HepG2 (cell line): ENCODE results near the gene SLC17A9. TPM values are rescaled to one million over a fixed set of nuclear protein-coding genes. Genes with fewer than 3 reads are reported as not detected.

Experiments
- ETS1 ChIP-seq: sonication (generic); formaldehyde crosslinking; IDR thresholded peaks from 2 replicates; pipeline ENCODE4 v1.4.0; 2020; ENCODE audit warnings: missing genetic modification reagents
- FOXO1 ChIP-seq: sonication (generic); formaldehyde crosslinking; IDR thresholded peaks from 2 replicates; pipeline ENCODE4 v1.4.0; 2020; ENCODE audit warnings: missing genetic modification reagents
- NBN ChIP-seq: fragments of 450-650 bp; conservative IDR thresholded peaks from 2 replicates; pipeline ENCODE4 v1.6.1; 2017
- NFKBIZ ChIP-seq: IDR thresholded peaks from 2 replicates; pipeline ENCODE4 v1.6.1; 2018; ENCODE audit warnings: missing genetic modification reagents, missing compliant biosample characterization
- NFRKB ChIP-seq: fragments of 450-650 bp; IDR thresholded peaks from 2 replicates; pipeline ENCODE4 v1.6.1; 2017
- POLR2AphosphoS2 ChIP-seq: IDR thresholded peaks from 2 replicates; pipeline ENCODE4 v1.6.1; 2011; ENCODE audit warnings: low read depth, low read length, improper control_type of control experiment
- REL ChIP-seq: sonication (generic); formaldehyde crosslinking; conservative IDR thresholded peaks from 2 replicates; pipeline ENCODE4 v1.8.0; 2022; ENCODE audit warnings: mild to moderate bottlenecking, missing genetic modification reagents, moderate library complexity
- REPIN1 ChIP-seq: sonication (generic); formaldehyde crosslinking; IDR thresholded peaks from 2 replicates; pipeline ENCODE4 v1.8.0; 2022; ENCODE audit warnings: missing genetic modification reagents, low read depth, mild to moderate bottlenecking, borderline replicate concordance
- SOX13 ChIP-seq, 3 experiments: fragments of 450-650 bp in 1 of 3; sonication (generic) in 1 of 3; formaldehyde crosslinking in 1 of 3; IDR thresholded peaks in 2 of 3; conservative IDR thresholded peaks in 1 of 3; 2 replicates each; pipeline versions ENCODE4 v1.5.0 to v1.6.1; 2016 to 2020; ENCODE audit warnings: antibody characterized with exemption in 1 of 3, mild to moderate bottlenecking in 1 of 3, missing compliant biosample characterization in 1 of 3, missing genetic modification reagents in 1 of 3, moderate library complexity in 1 of 3
- SRSF4 ChIP-seq: fragments of 200-400 bp; formaldehyde crosslinking; IDR thresholded peaks from one replicate; pipeline ENCODE4 v1.6.1; 2018; ENCODE audit warnings: mild to moderate bottlenecking, low read depth, low read length, moderate library complexity; ENCODE audit not compliant: poor library complexity, severe bottlenecking
- ZNF232 ChIP-seq: sonication (generic); formaldehyde crosslinking; IDR thresholded peaks from 2 replicates; pipeline ENCODE4 v1.4.0; 2020; ENCODE audit warnings: missing genetic modification reagents, borderline replicate concordance
- ZNF260 ChIP-seq: sonication (generic); formaldehyde crosslinking; IDR thresholded peaks from 2 replicates; pipeline ENCODE4 v1.4.0; 2020; ENCODE audit warnings: missing genetic modification reagents, low read depth, mild to moderate bottlenecking, borderline replicate concordance
- ZNF263 ChIP-seq: sonication (generic); formaldehyde crosslinking; IDR thresholded peaks from 2 replicates; pipeline ENCODE4 v1.4.0; 2020; ENCODE audit warnings: missing genetic modification reagents
- ZNF274 ChIP-seq: sonication (generic); formaldehyde crosslinking; IDR thresholded peaks from 2 replicates; pipeline ENCODE4 v1.5.1; 2020; ENCODE audit warnings: mild to moderate bottlenecking, missing genetic modification reagents
- ZNF337 ChIP-seq: sonication (generic); formaldehyde crosslinking; IDR thresholded peaks from 2 replicates; pipeline ENCODE4 v1.5.1; 2020; ENCODE audit warnings: missing genetic modification reagents, low read depth, mild to moderate bottlenecking, borderline replicate concordance
- ZNF557 ChIP-seq: sonication (generic); formaldehyde crosslinking; IDR thresholded peaks from 2 replicates; pipeline ENCODE4 v1.4.0; 2020; ENCODE audit warnings: missing genetic modification reagents
- ZNF670 ChIP-seq: sonication (generic); formaldehyde crosslinking; IDR thresholded peaks from 2 replicates; pipeline ENCODE4 v1.8.0; 2022; ENCODE audit warnings: mild to moderate bottlenecking, missing genetic modification reagents, borderline replicate concordance
- polyA plus RNA-seq, 8 experiments: library from polyadenylated mRNA; depleted of rRNA in 3 of 8; stranded (reverse) in 7 of 8; unstranded in 1 of 8; fragments of >200 nt; fragmentation: Illumina TruSeq in 4 of 8; extraction: Trizol in 4 of 8; gene quantifications; 2 replicates each; pipeline versions ENCODE4 v1.2.1 to v1.2.3, GENCODE V29; 2011 to 2016; ENCODE audit warnings: low read depth in 4 of 8, missing spikeins in 1 of 8, mixed read lengths in 1 of 8; ENCODE audit not compliant: insufficient read depth in 1 of 8
- total RNA-seq, 5 experiments: library from RNA; depleted of rRNA; stranded (reverse); fragments of >200 nt; fragmentation: Illumina TruSeq; extraction: Trizol; gene quantifications; 2 replicates each; pipeline ENCODE4 v1.2.3, GENCODE V29; 2016; ENCODE audit warnings: low read depth in 1 of 5
- TF ChIP-seq, protein P1 (sequence below): sonication (generic); formaldehyde crosslinking; IDR thresholded peaks from 2 replicates; pipeline ENCODE4 v1.4.0; 2020; ENCODE audit warnings: missing genetic modification reagents
- TF ChIP-seq, protein P2 (sequence below): sonication (generic); formaldehyde crosslinking; IDR thresholded peaks from 2 replicates; pipeline ENCODE4 v1.5.0; 2020; ENCODE audit warnings: mild to moderate bottlenecking, missing genetic modification reagents, moderate library complexity
- TF ChIP-seq, protein P3 (sequence below): sonication (generic); formaldehyde crosslinking; IDR thresholded peaks from 2 replicates; pipeline ENCODE4 v1.4.0; 2020; ENCODE audit warnings: missing genetic modification reagents, mild to moderate bottlenecking, borderline replicate concordance
- TF ChIP-seq, protein P4 (sequence below): sonication (generic); formaldehyde crosslinking; IDR thresholded peaks from 2 replicates; pipeline ENCODE4 v1.4.0; 2020; ENCODE audit warnings: missing genetic modification reagents

The SLC17A9 gene
- total and polyA plus RNA-seq, 2 of the 13 experiments (the other 11 are each of a cell fraction or from before 2014, with no cell fraction given): 110 to 191 TPM

- TF ChIP-seq, protein P1, sequence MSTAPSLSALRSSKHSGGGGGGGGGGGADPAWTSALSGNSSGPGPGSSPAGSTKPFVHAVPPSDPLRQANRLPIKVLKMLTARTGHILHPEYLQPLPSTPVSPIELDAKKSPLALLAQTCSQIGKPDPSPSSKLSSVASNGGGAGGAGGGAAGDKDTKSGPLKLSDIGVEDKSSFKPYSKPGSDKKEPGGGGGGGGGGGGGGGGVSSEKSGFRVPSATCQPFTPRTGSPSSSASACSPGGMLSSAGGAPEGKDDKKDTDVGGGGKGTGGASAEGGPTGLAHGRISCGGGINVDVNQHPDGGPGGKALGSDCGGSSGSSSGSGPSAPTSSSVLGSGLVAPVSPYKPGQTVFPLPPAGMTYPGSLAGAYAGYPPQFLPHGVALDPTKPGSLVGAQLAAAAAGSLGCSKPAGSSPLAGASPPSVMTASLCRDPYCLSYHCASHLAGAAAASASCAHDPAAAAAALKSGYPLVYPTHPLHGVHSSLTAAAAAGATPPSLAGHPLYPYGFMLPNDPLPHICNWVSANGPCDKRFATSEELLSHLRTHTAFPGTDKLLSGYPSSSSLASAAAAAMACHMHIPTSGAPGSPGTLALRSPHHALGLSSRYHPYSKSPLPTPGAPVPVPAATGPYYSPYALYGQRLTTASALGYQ: no peak
- TF ChIP-seq ZNF274 (CRISPR knock-in tag) (no peak), FOXO1 (CRISPR knock-in tag) (no peak), POLR2AphosphoS2 (no peak; the same call in 1 of the 2 replicates), NFRKB (no peak), REPIN1 (CRISPR knock-in tag) (peak; percentile 40; the same call in 1 of the 2 replicates), NBN (0 out of 2 replicates have a peak, but pooled peaks have one; percentile 69), REL (CRISPR knock-in tag) (0 out of 2 replicates have a peak, but pooled peaks have one; percentile 27), ETS1 (CRISPR knock-in tag) (no peak), SRSF4 (no peak), ZNF260 (CRISPR knock-in tag) (0 out of 2 replicates have a peak, but pooled peaks have one; percentile 81), SOX13 (IDR thresholded peaks at IDR 0.05) (no peak), SOX13 (CRISPR knock-in tag; conservative IDR thresholded peaks at IDR 0.05 in 1 of 2, IDR thresholded peaks at IDR 0.05 in 1 of 2) (peak; percentile 41 to 46; a peak in 2 of 4 replicates), ZNF557 (CRISPR knock-in tag) (no peak), ZNF337 (no peak), NFKBIZ (CRISPR knock-in tag) (no peak), ZNF263 (CRISPR knock-in tag) (peak; percentile 82), ZNF670 (CRISPR knock-in tag) (no peak), ZNF232 (CRISPR knock-in tag) (peak; percentile 34; the same call in 1 of the 2 replicates)
- TF ChIP-seq, protein P2, sequence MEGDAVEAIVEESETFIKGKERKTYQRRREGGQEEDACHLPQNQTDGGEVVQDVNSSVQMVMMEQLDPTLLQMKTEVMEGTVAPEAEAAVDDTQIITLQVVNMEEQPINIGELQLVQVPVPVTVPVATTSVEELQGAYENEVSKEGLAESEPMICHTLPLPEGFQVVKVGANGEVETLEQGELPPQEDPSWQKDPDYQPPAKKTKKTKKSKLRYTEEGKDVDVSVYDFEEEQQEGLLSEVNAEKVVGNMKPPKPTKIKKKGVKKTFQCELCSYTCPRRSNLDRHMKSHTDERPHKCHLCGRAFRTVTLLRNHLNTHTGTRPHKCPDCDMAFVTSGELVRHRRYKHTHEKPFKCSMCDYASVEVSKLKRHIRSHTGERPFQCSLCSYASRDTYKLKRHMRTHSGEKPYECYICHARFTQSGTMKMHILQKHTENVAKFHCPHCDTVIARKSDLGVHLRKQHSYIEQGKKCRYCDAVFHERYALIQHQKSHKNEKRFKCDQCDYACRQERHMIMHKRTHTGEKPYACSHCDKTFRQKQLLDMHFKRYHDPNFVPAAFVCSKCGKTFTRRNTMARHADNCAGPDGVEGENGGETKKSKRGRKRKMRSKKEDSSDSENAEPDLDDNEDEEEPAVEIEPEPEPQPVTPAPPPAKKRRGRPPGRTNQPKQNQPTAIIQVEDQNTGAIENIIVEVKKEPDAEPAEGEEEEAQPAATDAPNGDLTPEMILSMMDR (CRISPR knock-in tag): peak; percentile 100
- TF ChIP-seq, protein P3, sequence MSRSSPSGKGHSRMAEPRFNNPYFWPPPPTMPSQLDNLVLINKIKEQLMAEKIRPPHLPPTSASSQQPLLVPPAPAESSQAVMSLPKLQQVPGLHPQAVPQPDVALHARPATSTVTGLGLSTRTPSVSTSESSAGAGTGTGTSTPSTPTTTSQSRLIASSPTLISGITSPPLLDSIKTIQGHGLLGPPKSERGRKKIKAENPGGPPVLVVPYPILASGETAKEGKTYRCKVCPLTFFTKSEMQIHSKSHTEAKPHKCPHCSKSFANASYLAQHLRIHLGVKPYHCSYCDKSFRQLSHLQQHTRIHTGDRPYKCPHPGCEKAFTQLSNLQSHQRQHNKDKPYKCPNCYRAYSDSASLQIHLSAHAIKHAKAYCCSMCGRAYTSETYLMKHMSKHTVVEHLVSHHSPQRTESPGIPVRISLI (CRISPR knock-in tag): no peak
- TF ChIP-seq, protein P4, sequence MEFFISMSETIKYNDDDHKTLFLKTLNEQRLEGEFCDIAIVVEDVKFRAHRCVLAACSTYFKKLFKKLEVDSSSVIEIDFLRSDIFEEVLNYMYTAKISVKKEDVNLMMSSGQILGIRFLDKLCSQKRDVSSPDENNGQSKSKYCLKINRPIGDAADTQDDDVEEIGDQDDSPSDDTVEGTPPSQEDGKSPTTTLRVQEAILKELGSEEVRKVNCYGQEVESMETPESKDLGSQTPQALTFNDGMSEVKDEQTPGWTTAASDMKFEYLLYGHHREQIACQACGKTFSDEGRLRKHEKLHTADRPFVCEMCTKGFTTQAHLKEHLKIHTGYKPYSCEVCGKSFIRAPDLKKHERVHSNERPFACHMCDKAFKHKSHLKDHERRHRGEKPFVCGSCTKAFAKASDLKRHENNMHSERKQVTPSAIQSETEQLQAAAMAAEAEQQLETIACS (CRISPR knock-in tag): no peak
Observed at GRCh38 chr20:62971950-62972844, 19.7 kb downstream of the SLC17A9 start (continued).
